Inflammatory macrophage treated with lipopolysaccharide for 4 hours (primary cell): ENCODE measurements around the gene PEX3.
"Not testable (repeated sequence)": the region's sequence is repeated elsewhere in the genome, so short reads cannot be mapped to it uniquely, and the experiment has no call there.

Experiments
- DNase-seq: peaks from one replicate; pipeline ENCODE4 v3.0.0-alpha.2; 2020

The PEX3 gene

GRCh38 chr6:143450453-143451371 lies at the start of gene PEX3, which contains the start of gene ADAT2:
Gene PEX3 (plus strand): TSS chr6:143450805. CDS start chr6:143451043, 238 bp downstream.
Gene ADAT2 (minus strand): TSS chr6:143450695. CDS start chr6:143450658, 37 bp downstream.
- peak; percentile 95 for DNase-seq

- no peak for DNase-seq
Measured at GRCh38 chr6:143401068-143401446, 49.5 kb upstream of the PEX3 start.

GRCh38 chr6:143401636-143402370 lies 48.8 kb upstream of the PEX3 start:
- no peak for DNase-seq

GRCh38 chr6:143402721-143403336 lies 47.8 kb upstream of the PEX3 start:
- no peak for DNase-seq

GRCh38 chr6:143405373-143406154 lies 45.0 kb upstream of the PEX3 start:
- DNase-seq: no peak

- no peak for DNase-seq
Measured at GRCh38 chr6:143406673-143407072, 43.9 kb upstream of the PEX3 start.

GRCh38 chr6:143408151-143408786 lies 42.3 kb upstream of the PEX3 start:
- DNase-seq: no peak

- DNase-seq: no peak
Measured at GRCh38 chr6:143408787-143409162, 41.8 kb upstream of the PEX3 start.

- no peak for DNase-seq
Measured at GRCh38 chr6:143410859-143411270, 39.7 kb upstream of the PEX3 start.

GRCh38 chr6:143414769-143415168 lies 35.8 kb upstream of the PEX3 start:
- DNase-seq: no peak

GRCh38 chr6:143419526-143419925 lies 31.1 kb upstream of the PEX3 start:
- DNase-seq: no peak

- DNase-seq: no peak
Measured at GRCh38 chr6:143426026-143426425, 24.6 kb upstream of the PEX3 start.

GRCh38 chr6:143427109-143427817 lies 23.3 kb upstream of the PEX3 start:
- peak; percentile 57 for DNase-seq

- DNase-seq: no peak
Measured at GRCh38 chr6:143429970-143430369, 20.6 kb upstream of the PEX3 start.

GRCh38 chr6:143431226-143431625 lies 19.4 kb upstream of the PEX3 start:
- DNase-seq: no peak

- DNase-seq: no peak
Measured at GRCh38 chr6:143432588-143432987, 18.0 kb upstream of the PEX3 start.

- no peak for DNase-seq
Measured at GRCh38 chr6:143441010-143441409, 9.6 kb upstream of the PEX3 start.

GRCh38 chr6:143441680-143442545 lies 8.7 kb upstream of the PEX3 start:
- no peak for DNase-seq

GRCh38 chr6:143443096-143443495 lies 7.5 kb upstream of the PEX3 start:
- no peak for DNase-seq

- DNase-seq: not testable (repeated sequence)
Measured at GRCh38 chr6:143447865-143448264, 2.7 kb upstream of the PEX3 start.
